NCI-H748 (cell line): Measurements from ENCODE around the gene BDKRB2.

Experiments used
- DNase-seq: peaks from one replicate; lab custom pipeline; 2025; ENCODE audit not compliant: unreplicated experiment; lab: John Stamatoyannopoulos, UW

Gene BDKRB2

DNA sequence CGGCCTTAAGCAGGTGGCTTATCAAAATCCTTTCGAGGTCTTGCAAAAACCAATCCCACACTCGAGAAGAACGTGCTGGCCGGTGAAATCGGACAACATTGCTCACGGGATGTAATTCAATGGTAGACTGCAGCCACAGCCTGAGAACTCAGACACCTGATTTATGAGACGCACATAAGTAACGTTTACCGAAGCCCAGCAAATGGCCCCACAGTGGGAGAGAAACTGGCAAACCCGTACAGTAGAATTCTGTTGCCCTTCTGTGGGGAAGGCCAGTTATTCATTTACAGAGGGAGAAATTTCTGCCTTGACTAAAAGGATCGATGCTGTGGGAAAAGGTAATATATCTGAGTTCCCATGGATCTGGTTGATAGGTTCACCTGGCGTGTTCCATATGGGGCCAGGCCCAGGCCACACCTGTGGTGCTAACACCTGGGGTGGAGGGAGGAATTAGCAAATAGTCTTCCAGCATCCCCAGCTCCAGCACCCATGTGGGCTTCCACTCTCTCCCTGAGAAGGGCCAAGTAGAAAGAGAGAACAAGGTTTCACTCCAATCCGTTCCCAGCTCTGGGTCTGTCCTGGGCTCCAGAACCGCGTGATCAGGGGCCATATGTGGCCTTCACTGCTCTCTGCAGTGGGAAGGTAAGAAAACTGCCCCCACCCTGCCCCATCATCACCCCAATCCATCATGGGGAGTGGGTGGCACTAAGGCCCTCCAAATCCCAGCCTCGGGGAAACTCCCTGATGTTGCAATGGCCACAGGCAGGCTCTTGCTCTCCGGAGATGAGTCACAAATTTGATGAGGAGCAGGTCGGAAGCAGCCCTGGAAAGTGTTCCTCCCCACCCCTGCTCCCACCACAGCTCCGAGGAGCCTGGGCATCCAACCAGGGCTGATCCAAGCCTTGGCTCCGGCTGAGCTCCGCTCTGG, 64.1 kb downstream of the BDKRB2 start:
- DNase-seq: no peak

DNA sequence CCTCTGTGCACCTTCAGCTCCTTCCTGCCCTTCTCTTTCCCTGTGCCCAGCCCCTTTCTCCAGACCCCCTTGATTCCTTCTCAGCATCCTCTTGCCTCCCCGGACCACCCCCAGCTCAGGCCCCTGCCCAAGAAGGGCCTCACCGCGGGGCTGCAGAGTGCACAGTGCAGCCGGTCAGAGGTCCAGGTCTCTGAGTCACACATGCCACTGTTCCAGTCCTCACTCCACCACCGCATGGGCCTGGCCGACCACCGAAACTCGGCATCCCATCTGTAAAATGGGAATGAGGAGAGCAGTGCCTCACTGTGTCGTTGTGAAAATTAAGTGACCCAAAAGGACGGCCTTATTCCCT, 64.7 kb downstream of the BDKRB2 start:
- no peak for DNase-seq

DNA sequence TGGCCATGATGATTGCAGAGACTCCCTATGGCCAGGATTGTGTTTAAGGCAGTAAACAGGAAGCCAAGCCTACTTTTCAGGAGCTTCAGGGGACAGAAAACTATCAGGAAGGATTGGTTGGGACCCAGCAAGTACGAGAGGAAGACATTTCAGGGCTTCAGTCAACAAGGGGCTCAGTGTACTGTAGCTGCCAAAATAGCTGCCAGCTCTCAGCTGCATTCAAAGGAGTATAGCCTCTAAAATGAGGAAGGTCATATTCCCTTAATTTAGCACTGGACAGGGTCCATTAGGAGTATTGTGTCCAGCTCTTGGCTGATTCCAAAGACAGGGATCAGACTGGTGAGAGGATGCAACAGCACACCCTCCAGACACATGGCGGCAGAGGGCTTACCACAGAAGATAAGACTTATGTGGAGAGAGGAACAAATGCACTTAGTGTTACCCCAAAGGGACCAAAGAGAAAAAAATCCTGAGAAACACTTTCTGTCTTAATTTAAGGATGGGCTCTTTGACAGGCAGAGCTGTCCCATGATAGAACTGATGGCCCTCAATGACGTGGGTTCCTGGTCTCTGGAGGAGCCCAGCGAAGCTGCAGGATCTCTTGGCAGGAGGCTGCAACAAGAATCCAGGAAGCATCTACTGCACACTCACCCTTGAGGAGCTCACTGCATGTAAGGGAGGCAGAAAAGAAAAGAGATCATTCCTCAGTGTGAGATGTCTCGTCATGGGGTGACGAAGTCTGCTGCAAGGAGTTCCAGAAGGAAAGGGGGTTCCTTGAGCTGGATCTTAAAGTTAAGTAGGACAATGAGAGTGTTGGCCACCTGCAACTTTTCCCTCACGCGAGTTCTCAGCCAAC, 66.2 kb downstream of the BDKRB2 start:
- no peak for DNase-seq

DNA sequence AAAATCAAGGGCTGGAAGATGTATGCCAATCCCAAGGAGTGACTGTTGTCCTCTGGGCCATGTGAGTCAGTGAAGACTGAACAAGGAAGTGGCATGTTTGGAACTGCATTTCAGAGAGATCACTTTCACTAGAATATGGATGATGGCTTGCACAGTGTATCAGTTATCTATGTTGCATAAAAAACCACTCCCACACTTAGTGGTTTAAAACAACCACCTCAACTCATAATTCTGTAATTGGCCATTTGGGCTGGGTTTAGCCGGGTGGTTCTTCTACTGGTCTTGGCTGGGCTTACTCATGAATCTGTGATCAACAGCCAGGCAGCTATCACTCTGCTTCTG, 66.8 kb downstream of the BDKRB2 start:
- no peak for DNase-seq

DNA sequence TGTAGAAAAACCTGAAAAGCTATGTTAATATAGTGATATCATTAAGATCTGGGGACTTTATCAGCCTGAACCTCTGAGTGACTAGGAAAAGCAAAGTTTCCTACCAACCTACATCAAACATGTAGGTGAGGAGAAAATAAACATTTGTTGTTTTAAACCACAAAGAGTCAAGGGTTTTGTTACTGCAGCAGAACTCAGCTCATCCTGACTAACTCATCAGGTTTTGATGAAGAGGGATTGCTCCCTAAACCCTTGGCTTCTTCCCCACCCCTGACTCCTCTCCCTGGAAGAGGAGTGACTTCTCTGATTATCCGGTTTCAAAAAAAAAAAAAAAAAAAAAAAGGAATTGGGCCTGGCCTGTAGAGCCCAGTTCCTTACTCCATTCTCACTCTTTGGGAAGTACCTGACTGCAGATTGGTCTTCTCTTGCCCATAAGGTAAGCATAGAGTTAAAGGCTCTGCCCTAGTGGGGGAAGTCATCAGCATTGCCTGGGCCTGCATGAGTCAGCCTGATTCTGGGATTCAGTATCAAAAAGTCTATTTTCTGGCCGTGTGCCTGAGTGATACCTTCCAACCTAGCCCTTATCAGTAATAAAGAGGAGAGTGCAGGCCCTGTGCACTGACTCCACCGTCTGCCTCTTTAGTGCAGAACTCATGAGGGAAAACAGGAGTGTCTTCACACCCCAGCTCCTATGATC, 68.3 kb downstream of the BDKRB2 start:
- no peak for DNase-seq

DNA sequence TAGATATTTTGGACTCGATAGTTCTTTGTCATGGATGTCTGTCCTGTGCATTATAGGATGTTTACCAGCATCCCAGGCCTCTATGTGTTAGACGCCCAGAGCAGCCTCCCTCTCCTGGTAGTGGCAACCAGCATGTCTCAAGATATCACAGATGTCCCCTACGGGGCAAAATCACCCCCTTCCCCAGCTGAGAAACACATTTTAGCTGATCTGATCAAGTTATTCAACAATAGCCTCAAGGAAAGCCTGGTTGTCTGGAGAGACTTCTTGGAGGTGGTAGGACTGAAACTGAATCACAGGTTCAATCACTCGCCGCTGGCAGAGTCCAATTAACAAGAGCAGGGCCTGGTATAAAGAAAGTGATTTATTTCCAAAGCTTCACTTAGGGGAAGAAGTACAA, 69.0 kb downstream of the BDKRB2 start:
- DNase-seq: no peak

DNA sequence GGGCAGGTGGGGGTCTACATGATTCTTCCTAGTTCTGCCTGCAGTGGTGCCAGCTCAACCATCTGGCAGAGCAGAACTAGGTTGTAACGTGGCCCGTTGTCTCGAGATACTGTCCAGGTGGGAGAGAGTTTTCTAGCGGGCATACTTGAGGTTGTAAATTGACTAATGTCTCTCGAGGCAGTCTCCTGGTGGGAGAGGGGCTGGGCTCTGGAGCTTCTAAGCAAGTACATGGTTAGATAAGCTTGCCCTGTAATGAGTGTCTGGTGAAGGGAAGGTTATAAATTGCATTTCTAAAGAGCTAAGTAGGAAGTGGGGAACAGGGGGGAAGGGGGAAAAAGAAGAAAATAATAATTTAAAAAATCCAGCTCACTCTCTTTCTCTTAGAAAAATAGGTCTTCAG, 69.5 kb downstream of the BDKRB2 start:
- no peak for DNase-seq

DNA sequence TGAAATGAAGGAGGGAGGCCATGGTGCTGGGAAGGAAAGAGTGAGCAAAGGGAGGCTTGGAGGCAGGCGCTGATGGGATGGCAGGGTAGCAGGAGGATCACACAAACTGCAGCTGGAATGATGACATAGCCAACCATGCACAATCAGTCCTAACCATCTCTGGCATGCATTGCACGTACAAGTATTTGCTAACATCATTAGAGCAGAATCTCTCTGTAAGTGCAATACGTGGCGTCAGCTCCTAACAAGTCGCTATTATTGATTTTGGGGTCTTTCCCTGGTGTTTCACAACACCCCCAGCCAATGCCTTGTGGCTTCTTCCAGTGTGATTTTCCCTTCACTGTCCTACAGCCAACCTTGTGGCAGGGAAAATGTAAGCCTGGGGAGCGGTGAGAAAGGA, 69.9 kb downstream of the BDKRB2 start:
- DNase-seq: no peak

DNA sequence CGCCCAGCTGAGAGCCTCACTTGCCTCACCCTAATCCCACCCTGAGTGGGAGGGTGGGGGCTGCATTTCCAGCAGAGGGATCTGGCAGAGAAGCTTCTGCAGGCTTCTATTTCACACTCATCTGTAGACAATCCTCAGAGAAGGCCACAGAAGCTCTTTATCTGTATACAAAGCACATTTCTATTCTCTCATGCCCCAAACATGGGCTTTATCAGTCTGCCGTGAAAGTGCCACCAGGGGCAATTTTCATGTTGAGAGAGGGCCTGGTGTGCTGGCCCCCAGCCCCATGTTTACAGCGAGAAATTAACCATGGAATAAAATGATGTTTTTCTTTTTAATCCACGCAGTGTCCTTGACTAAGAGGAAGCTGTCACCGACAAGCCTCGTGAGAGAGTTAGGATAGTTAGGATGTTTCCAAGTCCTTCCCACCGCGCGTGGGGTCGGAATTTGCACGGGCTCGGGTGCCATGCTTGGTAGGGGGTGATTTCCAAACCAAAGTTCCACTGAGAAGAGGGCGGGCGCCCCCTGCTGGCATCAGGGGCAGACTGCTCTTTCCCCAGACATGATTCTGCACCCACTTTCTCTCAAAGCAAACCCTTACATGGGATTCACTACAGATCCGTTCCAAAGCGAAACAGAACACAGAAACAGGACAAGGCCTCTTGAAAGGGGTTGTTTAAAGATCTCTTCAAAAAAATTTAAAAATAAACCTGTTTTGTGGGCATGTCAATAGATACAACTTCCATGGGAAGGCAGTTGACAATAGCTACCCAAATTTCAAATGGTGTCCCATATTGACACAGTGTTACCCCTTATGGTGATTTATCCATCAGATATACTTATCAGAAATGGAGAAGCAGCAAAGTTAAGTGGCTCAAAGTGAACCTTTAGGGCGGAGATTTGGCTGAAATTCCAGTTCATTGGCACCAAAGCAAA, 70.8 kb downstream of the BDKRB2 start:
- peak; percentile 70 for DNase-seq

DNA sequence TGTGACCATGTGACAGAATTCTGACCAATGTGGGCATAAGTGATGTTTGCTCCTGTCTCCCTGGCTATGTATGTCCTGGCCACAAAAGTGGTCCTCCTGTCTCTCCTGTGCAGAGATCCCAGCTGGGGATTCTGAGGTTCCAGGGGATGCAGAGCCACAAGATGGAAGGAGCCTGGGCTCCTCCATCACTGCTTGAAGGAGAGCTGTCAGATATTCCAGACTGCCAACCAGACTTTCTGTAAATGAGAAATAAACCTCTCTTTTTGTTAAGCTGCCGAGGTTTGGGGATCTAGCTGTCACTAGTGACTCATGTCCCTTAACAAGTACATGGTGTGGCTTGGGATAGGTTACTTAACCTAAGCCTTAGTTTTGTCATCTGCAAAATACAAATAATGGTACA, 73.3 kb downstream of the BDKRB2 start:
- no peak for DNase-seq

DNA sequence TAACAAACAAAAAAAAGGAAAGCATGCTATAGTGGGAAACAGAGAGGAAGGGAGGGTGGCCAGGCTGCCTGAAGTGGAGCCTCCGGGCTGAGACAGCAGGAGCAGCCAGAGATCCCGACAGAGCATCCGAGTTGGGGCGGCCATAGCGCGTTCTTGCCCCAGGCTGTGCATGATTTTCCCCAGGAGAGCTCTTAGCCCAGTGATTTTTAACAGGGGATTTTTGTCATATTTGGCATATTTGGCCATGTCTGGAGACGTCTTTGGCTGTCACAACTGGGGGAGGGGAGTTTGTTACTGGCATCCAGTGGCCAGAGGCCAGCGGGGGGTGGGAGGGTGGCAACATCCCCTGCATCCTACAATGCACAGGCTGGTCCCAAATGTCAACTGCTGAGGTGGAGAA, 74.9 kb downstream of the BDKRB2 start:
- no peak for DNase-seq

DNA sequence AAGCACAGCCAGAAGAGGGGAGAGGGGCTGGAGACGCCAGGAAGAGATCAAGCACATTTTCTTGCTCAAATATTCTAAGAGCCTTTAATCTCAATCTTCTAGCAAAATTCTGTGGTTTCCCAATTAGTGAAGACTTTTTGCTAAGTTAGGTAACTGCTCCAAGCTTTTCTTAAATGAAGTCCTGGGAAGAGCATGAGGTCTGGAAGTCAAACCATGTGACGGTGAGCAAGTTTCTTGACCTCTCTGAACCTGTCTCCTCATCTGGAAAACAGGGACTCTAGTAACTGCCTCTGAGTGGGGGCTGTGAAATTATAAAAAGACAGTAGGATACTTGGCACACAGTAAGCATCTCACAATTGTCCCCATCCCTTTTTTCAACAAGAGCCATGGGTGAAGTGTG, 75.5 kb downstream of the BDKRB2 start:
- DNase-seq: no peak

DNA sequence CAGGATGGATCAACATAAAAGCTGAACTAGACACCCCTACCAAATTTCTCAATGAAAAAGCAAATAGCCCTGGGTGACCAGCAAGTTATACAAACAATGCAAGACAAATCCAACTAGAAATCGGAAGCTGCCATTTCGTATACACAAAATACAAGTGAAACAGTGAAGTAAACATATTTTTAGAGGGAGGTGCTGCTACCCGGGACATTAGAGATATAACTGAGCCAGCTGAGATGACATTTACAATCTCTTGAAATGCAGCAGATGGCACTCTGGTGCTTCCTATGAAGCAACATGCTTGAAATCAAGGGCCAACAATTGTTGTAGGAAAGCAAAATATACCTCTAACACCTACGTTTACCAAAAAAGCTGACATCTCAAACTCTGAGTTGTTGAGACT, 76.8 kb downstream of the BDKRB2 start:
- DNase-seq: peak; percentile 28

DNA sequence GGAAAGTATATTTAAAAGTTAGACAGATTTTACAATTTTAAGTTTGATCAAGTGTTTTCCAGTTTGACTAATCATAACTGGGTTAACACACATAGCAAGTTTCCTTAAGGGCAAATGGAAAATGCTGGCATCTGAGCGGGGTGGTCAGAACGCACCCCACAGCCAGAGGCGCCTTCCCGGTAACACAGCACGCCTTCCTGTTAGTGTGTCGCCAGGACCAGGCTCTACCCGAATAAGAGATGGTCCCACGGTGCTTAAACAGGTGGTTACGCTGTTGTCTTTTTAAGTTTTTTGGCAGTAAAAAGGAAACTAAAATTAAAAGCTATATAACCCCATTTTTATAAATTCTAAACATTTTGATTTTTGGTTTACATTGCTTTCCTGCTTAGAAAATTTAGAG, 79.4 kb downstream of the BDKRB2 start:
- no peak for DNase-seq

DNA sequence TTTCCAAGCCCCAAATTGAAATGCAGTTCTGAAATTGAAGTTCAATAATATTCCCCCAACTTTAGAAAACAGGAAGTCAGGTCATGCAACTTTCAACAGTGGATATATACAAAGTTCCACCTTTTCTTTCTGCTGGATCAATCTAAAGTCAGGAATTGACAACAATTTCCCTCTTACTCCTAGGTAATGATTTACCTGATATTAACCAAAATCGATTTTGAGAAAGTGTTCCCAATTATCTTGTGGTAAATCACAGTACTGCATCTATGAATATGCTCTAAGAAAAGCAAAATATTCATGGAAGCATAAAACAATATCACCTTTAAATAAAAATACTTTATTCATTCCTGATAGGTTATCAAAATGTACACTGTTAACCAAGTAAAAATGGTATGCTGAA, 79.8 kb downstream of the BDKRB2 start:
- DNase-seq: no peak

DNA sequence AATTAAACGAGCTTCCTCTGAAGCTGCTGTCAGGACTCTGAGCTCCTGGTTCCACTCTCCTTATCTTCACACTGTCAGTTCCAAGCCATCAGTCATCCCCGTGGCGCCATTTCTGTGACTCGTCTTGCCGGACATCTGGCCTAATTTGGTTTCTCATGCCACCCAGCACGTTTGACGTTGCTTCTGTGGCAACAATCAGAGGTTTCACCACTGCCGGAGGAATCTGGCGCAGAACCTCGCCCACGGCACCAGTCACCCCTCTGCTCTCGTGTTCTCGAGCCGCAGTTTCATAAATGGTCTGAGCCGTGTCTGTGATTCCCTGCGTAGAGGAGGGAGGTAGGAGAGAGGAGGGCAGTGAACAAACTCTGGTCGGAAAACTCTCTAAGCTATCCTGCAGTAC, 81.0 kb downstream of the BDKRB2 start:
- DNase-seq: no peak

DNA sequence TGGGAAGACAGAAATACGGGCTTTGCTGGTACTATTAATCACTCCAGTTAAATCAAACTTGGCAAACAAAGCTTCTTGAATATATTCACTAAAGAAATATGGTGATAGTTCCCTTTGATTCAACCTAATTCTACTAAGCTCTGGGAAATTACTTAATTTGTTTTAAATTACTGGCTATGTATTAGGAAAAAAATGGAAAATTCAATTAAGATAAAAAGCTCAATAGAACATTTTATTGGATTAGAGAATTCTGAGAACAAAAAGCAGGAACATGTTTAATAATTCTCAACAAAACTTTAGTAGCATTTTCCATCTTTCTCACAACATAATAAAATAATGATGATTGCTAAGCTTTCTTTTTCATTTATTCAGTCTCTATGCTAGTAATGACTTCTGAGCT, 81.6 kb downstream of the BDKRB2 start:
- DNase-seq: no peak

DNA sequence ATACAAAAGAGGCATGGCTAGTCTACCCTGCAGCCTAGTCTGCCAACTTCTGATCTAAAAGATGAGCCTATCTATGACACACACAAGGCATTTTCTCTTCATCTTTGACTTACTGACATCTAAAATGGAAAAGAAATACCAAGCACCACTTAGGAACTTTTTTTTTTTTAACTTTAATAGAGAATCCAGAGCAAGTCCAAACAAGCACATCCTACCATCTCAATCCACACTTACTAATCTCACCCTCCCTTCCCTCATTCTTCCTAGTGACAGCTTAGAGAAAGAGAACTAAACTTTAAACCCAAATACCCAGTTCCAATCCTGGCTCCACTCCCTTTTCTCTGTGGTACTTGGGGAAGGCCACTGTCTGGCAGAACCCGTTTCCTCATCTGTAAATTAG, 83.2 kb downstream of the BDKRB2 start:
- DNase-seq: no peak
